Stimulated activated naive CD8-positive, alpha-beta T cell treated with anti-CD3 and anti-CD28 coated beads, Interleukin-15, Interleukin-2, amounts not matched to agents 100 ng/mL and 50 ng/mL, for 24 hours (primary cell): ENCODE measurements around the gene NSG1.
"Not testable (repeated sequence)": the region's sequence is repeated elsewhere in the genome, so short reads cannot be mapped to it uniquely, and the experiment has no call there.

Experiments used
- H3K27ac Mint-ChIP-seq: one replicate; pipeline ENCODE4 v1.8.0; 2021; ENCODE audit warnings: mild to moderate bottlenecking, mixed read lengths
- H3K27me3 Mint-ChIP-seq: one replicate; pipeline ENCODE4 v1.8.0; 2021; ENCODE audit warnings: mixed read lengths
- H3K36me3 Mint-ChIP-seq: one replicate; pipeline ENCODE4 v1.8.0; 2021; ENCODE audit warnings: low read depth, mixed read lengths
- H3K4me1 Mint-ChIP-seq: one replicate; pipeline ENCODE4 v1.8.0; 2021; ENCODE audit warnings: low read depth, mixed read lengths
- H3K4me3 Mint-ChIP-seq: one replicate; pipeline ENCODE4 v1.8.0; 2021; ENCODE audit warnings: mild to moderate bottlenecking, mixed read lengths
- H3K9me3 Mint-ChIP-seq: one replicate; pipeline ENCODE4 v1.8.0; 2021; ENCODE audit warnings: mixed read lengths

NSG1 gene

DNA sequence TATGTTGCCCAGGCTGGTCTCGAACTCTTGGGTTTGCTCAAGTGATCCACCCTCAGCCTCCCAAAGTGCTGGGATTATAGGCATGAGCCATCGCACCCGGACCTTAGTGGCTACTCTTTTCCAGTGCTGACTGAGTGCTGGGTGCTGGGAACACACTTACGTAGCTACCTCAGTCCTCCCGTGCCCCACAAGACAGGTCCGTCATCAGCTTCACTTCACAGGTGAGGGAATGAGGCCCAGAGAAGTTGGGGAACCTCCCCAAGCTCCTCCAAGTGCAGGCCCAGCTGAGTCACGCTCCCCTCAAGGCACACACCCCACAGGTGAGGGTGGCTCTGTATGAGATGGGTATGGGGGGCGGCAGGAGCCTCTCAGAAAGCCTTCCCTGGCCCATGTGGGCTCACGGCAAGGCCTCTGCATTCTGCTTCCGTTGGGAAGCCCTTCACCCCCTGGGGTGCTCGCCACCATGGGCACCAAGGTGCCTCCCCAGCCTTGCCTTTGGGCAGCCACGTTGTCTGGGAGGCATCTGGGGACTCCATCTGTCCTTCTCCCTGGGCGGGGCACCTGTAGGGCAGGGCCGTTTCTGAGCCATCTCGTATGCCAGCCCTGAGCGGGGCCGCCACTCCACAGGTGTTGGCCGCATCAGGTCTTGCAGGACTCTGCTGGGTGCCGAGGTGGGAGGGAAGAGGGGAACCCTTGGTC lies 28.4 kb downstream of the NSG1 start:
- Mint-ChIP-seq H3K9me3 (no peaks in the 10 kb centered on the region), H3K27ac (no peak overlapping the region), H3K27me3 (no peaks in the 10 kb centered on the region), H3K4me3 (no peak overlapping the region), H3K4me1 (peaks cover 24% of the 10 kb centered on the region), H3K36me3 (peaks cover 21% of the 10 kb centered on the region)

DNA sequence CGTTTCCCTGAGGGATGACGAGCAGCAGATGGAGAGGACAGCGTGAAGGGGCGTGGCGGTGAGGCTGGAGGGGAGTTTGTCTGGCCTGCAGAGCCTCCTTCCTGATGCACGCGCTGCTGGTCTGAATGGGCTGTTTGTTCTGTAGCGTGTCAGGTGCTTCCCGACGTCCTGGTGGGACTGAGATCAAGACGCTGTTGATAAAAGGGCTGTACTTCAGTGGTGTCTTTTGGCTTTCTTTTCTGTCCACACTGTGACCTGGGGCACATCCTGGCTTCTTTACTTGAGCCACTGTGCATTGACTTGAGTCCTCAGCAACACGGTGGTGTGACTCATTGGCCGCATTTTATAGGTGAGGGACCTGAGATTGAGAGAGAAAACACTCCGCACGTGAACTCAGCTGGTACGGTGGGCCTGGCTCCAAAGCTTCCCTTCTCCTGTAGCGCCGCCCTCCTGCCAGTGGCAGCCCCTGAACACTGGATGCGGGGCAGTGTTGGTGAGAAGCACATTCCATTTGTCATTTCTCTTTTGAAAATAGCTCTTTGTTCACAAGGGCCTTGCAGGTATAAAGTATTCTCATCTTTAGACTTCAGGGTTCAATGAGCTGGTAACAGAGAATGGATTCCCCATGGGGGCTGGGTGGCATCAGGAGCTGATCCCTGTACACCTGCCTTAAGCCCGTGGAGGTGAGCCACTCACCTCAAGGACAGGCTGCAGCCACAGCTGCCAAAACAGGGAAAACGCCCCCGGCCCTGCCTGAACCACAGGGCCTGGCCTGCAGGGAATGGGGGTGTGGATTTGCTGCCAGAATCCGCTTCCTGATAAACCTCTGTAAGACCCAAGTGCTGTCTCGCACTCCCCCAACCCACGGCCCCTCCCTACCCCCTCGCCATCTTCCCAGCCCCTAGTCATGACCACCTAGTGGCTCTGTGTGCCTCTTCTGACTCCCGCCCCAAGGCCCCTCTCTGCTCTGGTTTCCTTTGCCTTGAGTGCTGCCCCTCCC lies 29.2 kb downstream of the NSG1 start:
- Mint-ChIP-seq H3K4me1 (peaks cover 24% of the 10 kb centered on the region), H3K4me3 (no peak overlapping the region), H3K9me3 (no peaks in the 10 kb centered on the region), H3K27ac (peak overlapping the region; percentile 1), H3K36me3 (peaks cover 27% of the 10 kb centered on the region), H3K27me3 (no peaks in the 10 kb centered on the region)

DNA sequence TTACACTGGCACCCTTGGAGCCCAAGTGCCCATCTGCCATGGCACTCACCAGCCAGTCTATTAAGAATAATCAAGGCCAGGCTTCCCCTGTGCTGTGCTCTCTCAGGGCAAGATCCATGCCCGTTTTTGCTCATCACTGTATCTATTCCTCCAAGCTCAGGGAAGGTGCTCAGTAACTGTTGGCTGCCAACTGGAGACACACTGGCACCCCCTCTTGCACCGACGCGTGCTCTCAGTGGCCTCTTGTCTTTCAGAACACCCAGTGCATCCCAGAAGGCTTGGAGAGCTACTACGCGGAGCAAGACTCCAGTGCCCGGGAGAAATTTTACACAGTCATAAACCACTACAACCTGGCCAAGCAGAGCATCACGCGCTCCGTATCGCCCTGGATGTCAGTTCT lies 30.1 kb downstream of the NSG1 start:
- Mint-ChIP-seq H3K27me3 (no peaks in the 10 kb centered on the region), H3K4me1 (peaks cover 24% of the 10 kb centered on the region), H3K9me3 (no peaks in the 10 kb centered on the region), H3K36me3 (peaks cover 36% of the 10 kb centered on the region), H3K4me3 (no peak overlapping the region), H3K27ac (peak overlapping the region; percentile 1)

DNA sequence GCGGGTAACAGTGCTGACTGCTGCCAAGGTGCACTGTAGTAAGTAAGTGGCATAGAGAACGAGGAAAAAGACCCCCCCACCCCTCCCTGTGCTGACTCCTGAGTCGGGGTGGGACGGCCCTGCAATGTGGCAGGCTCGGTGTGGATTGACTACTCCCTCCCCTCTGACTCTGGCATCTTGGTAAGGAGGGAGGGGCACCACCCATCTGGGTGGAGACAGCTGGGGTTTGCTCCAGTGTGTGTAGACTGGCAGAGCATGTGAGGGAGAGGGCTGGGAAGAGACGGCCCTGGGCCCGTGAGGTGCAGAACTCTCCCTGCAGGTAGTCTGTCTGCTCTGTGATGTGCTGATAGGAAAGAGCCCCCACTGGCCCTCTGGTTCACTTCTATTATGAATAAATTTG lies 31.0 kb downstream of the NSG1 start:
- Mint-ChIP-seq H3K27me3 (no peaks in the 10 kb centered on the region), H3K36me3 (peaks cover 36% of the 10 kb centered on the region), H3K9me3 (no peaks in the 10 kb centered on the region), H3K4me3 (no peak overlapping the region), H3K27ac (no peak overlapping the region), H3K4me1 (peaks cover 24% of the 10 kb centered on the region)

DNA sequence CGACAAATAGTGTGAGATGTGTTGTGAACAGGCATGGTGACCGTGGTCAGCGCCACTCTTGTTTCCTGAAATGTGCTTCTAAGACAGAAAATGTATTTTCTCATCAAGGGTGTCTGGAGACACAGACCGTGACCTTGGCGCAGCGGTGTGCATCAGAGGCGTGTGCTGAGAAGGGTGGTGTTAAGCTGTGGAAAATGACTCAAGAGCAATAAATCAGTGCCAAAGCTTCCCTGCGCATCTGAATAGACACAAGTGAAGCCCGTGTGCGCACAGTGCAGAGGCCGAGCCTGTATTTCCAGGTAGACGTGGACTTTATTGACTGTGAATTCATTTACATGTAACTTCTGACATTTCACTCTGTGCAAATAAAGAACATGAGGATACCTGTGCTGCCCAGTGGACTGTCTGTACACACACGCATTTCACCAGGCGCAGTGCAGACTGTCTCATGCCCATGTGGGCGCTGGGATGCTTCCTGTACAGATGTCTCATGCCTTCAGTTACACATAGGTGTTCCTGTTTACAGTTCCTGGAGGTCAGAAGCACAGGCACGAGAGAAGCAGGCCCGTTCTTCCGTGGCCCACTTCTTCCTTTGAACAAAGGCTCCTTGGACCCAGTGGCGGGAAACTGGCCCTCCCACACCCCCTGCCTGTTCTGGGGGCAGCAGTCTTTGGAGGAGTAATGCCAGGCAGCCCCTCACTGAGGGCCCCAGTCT lies 31.9 kb downstream of the NSG1 start:
- Mint-ChIP-seq H3K9me3 (no peaks in the 10 kb centered on the region), H3K27me3 (no peaks in the 10 kb centered on the region), H3K27ac (peak overlapping the region; percentile 65), H3K36me3 (peaks cover 40% of the 10 kb centered on the region), H3K4me3 (no peak overlapping the region), H3K4me1 (peaks cover 24% of the 10 kb centered on the region)

DNA sequence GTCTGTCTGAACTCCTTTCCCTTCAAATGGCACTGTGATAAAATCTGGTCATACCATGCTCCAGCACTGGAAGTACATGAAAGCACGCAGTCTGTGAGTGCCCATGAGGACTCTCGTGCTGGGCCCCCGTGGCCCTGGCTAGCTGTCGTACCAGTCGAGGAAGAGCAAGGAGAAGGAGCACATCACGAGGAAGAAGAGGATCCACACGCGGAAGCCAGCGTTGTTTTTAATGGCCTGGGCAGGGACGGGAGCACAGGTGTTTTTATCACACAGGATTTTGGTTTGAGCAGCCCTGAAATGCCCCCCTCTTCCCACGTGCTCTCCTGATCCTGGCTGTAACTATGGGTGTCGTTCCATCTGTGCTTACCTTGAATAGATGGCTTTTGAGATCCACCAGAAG lies 33.0 kb downstream of the NSG1 start:
- Mint-ChIP-seq H3K27ac (no peak overlapping the region), H3K36me3 (peaks cover 40% of the 10 kb centered on the region), H3K27me3 (no peaks in the 10 kb centered on the region), H3K4me3 (no peak overlapping the region), H3K9me3 (no peaks in the 10 kb centered on the region), H3K4me1 (peaks cover 24% of the 10 kb centered on the region)

DNA sequence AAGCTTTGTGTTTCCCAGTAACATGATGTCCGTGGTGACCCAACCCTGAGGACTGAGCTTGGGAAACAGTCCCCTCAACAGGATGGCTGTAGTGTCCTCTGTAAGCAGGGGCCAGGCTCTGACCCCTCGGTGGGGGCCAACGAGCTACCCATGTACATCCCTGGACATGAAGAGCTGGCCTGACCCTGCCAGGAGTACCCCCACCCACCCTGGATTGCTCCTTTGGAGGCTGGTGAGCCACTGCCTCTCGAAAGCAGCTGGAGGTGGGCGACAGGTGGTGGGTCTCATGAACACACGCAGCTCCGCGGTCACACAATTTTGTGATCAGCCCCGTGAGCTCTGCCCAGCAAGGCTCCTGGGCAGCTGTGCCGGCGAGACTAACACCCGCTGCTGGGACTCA lies 33.5 kb downstream of the NSG1 start:
- no peak overlapping the region for H3K27ac Mint-ChIP-seq
- H3K4me1 Mint-ChIP-seq, result peaks cover 24% of the 10 kb centered on the region
- H3K9me3 Mint-ChIP-seq, result no peaks in the 10 kb centered on the region
- no peak overlapping the region for H3K4me3 Mint-ChIP-seq
- H3K36me3 Mint-ChIP-seq, result peaks cover 40% of the 10 kb centered on the region
- no peaks in the 10 kb centered on the region for H3K27me3 Mint-ChIP-seq

DNA sequence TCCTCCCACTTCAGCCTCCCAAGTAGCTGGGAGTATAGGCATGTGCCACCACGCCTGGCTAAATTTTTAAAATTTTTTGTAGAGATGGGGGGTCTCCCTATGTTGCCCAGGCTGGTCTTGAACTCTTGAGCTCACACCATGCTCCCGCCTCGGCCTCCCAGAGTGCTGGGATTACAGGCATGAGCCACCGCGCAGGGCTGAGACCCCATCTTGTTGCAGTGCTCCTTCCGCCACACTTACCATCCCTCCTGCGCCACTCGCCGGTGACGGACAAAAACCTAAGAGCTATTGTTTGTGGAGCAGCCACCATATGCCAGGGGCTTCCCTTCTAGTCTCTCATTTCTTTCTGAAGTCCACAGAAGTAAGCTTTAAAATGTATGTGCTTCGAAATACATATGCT lies 34.5 kb downstream of the NSG1 start:
- Mint-ChIP-seq H3K27me3 (no peaks in the 10 kb centered on the region), H3K36me3 (peaks cover 40% of the 10 kb centered on the region), H3K4me1 (peaks cover 24% of the 10 kb centered on the region), H3K4me3 (no peak overlapping the region), H3K27ac (no peak overlapping the region), H3K9me3 (no peaks in the 10 kb centered on the region)

DNA sequence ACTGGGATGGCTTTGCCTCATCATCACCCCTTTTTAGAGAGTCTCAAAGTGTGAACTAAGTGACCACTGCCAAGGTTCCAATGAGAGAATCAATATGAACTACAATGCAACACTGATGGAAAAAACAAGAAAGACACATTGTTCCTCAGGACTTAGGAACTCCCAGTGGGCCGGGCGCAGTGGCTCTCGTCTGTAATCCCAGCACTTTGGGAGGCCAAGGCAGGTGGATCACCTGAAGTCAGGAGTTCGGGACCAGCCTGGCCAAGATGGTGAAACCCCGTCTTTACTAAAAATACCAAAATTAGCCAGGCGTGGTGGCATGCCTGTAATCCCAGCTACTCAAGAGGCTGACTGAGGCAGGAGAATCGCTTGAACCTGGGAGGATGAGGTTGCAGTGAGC lies 35.2 kb downstream of the NSG1 start:
- not testable (repeated sequence) for H3K9me3 Mint-ChIP-seq, H3K27ac Mint-ChIP-seq, H3K4me3 Mint-ChIP-seq, H3K27me3 Mint-ChIP-seq
- Mint-ChIP-seq H3K36me3 (peaks cover 40% of the 10 kb centered on the region), H3K4me1 (peaks cover 24% of the 10 kb centered on the region)

DNA sequence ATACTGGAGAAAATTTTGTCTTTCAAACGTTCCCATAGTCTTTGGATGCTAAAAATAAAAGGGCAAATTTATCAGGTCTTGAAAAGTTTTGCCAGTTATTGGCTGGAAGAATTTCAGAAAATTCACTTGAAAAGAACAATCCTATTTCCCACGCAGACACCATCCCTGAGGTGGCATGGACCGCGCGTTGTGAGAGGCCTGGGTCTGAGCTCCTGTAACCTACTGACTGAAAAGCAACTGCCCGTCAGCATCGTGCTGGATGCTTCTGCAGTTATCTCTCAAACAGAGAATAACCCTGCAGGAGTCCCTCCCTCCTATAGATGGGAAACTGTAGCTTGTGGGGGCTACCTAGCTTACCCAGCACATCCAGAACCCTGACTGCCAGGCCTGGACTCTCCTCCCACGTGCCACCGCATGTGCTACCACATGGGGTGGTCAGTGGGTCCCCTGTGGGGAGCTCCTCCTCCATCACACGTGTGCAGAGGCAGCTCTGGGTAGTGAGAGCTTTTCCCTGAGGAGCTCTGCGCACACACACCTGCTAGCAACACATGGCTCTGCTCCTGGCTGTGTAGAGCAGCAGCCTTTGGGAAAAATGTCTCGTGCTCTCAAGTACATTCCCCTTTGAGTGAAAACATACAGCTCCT lies 36.1 kb downstream of the NSG1 start:
- no peak overlapping the region for H3K27ac Mint-ChIP-seq
- H3K36me3 Mint-ChIP-seq, result peaks cover 34% of the 10 kb centered on the region
- H3K9me3 Mint-ChIP-seq, result no peaks in the 10 kb centered on the region
- peaks cover 18% of the 10 kb centered on the region for H3K4me1 Mint-ChIP-seq
- H3K27me3 Mint-ChIP-seq, result no peaks in the 10 kb centered on the region
- no peak overlapping the region for H3K4me3 Mint-ChIP-seq

DNA sequence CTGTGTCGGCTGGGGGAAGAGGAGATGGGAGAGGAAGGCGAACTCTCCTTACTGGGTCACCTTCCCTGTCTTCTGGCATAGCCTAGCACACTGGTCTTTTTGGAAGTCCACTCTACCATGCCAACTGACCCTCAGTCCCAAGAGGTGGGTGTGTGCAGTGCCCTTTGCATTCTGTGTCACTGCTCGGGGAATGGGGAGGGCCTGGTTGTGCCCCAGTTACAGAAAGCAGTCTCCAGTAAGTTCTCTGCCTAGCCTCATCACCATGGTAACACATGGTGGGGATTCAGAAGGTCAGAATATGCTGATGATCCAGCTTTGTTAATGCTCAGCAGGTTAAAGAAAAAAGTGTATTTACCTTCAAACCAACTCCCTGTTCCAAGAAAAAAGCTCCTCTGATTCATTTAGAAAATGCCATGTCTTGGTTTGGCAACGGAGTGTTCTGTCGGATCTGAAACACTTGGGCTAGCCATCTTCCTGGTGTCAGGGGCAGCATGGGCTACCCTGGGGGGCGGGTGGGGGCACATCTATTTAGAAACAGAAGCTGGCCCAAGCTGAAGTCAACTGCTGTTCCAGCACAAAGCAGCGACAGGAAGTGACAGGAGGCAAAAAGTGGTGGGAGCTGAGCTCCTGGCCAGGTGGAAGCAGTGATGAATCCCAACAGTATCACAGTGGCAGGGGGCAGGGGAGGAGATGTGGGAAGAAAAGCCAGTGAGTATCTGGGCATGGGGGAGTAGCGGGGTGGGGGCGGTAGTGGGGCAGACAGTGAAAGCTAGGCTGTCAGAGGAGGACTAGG lies 37.0 kb downstream of the NSG1 start:
- Mint-ChIP-seq H3K9me3 (no peaks in the 10 kb centered on the region), H3K27ac (no peak overlapping the region), H3K27me3 (no peaks in the 10 kb centered on the region), H3K4me1 (peaks cover 9% of the 10 kb centered on the region), H3K36me3 (peaks cover 31% of the 10 kb centered on the region), H3K4me3 (no peak overlapping the region)

DNA sequence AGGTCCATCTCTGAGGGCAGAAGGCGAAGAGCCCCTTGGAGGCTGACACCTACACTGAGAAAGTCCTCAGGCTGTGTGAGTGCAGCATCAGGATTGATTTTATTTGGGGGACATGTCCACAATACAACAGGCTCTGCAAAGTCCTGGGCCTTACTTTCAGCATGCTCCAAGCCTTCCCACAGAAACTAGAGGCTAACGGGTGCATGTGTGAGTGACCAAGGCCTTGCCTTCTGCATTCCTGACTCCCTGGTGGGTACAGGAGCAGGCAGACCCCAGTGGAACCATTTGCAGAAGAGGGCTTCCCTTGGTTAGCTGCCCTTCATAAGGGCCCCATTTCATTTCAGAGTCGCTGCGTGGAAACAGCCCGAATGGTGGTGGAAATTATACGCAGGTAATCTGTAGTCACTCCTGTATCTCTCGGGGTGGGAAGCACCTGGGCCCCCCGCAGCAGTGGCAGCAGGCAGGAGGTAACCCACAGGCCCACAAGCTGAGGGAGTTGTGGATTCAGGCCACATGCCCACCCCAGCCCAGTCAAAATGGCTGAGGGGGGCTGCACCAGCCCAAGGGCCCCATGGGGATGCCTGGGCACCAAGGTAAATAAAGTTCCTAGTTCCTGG lies 37.7 kb downstream of the NSG1 start:
- Mint-ChIP-seq H3K4me1 (peaks cover 2% of the 10 kb centered on the region), H3K27me3 (no peaks in the 10 kb centered on the region), H3K9me3 (no peaks in the 10 kb centered on the region), H3K27ac (no peak overlapping the region), H3K4me3 (no peak overlapping the region), H3K36me3 (peaks cover 31% of the 10 kb centered on the region)

DNA sequence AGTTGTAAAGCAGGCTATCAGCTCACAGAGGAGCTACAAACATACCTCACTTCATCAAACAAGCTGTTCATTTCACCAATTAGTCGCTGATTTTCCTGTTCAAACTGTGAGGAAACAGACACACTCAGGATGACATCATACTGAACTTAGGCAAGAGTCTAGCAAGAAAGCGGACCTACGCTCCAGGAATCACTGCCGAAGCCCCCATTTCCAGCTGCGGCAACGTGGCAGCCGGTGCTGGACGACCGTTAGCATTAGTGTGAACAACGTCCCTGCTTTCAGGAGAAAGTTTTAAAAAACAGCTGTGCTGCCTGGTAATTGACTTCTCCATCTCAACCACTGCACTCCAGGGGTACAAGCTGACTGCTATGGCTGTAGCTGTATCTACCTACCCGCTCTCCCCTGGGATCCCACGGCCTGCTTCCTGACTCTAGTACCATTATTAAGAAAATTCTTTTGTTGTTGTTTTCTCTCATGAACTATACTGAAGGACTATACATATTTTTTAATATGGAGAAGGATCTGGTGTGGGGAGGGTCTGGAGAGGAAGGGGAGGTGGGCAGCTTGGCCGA lies 38.3 kb downstream of the NSG1 start:
- Mint-ChIP-seq H3K4me3 (no peak overlapping the region), H3K27ac (no peak overlapping the region), H3K9me3 (no peaks in the 10 kb centered on the region), H3K36me3 (peaks cover 25% of the 10 kb centered on the region), H3K4me1 (no peaks in the 10 kb centered on the region), H3K27me3 (no peaks in the 10 kb centered on the region)
